CD4-positive, alpha-beta T cell treated with Interleukin-4 for 4 hours (primary cell): ENCODE measurements around the gene CSNK1D.

Experiments used
- DNase-seq: peaks from one replicate; pipeline ENCODE4 v3.0.0-alpha.2; 2020

Gene CSNK1D

DNA sequence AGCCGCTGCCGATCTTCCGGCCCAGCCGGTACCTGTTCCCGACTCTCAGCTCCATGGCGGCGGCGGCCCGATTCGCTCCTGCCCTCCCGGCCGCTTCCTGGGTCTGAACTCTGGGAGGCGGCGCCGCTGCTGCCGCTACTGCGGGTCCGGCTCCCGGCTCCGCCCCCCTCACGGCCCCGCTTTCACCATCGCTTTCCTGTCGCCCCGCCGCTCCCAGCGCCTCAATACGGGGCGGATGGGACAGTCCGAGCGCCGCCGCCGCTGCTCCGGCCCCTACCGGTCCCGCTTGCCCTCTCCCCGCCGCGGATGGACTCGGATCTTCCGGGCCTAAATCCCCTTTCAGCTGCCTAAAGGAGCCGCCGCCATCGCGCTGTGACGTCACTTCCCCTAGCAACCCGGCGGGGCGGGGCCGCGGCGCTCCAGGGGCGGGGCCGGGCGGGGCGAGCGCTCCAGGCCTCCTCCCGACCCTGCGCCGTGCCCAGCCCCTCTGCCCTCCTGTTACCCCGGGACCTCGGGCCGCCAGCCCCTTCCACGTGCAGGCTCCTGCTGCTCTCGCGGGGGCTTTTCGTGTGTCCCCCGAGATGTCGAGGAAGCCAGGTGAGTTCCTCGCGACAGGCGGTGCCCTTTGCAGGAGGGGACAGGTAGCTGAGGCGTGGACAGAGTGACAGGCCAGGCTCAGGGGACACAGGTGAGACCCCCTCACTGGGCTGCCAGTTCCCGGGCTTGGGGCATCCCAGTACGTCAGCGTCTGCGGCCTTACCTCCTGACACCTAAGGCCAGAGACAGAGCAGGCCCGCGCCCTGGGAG lies at the start of gene CSNK1D:
TSS of gene CSNK1D (minus strand) at position 374 of the 807 bp plus-strand sequence. CDS start at position 55, 319 bp downstream.
- DNase-seq, result peak; percentile 84

DNA sequence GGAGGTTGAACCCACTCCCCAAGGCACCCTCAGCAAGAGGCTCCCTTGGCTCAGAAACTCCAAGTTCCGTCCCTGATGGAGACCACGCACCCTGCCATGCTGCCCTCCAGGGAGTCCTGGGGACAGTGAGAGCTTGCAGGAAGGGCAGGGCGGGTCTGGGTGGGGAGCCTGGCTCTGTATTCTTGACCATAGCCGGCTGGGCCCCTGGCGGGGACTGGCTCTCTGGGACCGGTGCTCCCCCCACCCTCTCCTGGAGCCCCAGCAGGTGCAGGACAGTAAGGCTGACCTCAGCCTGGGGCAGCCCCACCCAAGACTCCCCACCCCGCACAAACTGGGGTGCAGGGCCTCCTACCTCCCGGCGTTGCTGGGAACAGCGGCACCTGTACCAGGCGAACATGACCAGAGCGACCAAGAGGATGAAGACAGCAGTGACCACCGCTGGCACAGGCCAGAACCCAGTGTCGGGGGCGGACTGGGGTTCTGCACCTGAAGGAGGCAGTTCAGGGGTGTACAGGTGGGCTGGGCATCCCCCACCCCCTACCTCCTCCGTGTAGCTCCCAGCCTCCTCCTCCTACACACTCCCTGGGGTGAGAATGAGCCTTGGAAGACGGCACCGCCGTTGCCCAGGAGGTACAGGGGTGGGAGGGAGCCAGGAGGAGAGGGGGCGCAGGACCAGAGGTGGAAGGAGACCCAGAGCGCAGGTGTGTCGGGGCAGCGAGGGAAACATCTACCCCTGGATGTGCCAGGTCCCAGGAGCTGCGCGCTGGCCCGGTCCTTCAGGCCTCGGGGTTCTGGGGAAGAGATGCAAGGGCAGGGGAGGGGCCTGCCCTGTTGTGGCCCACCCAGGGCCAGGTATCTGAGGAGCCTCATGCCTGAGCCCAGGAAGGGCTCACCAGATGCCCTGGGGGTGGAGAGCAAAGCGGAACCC lies 49.3 kb upstream of the CSNK1D start:
- DNase-seq, result no peak

DNA sequence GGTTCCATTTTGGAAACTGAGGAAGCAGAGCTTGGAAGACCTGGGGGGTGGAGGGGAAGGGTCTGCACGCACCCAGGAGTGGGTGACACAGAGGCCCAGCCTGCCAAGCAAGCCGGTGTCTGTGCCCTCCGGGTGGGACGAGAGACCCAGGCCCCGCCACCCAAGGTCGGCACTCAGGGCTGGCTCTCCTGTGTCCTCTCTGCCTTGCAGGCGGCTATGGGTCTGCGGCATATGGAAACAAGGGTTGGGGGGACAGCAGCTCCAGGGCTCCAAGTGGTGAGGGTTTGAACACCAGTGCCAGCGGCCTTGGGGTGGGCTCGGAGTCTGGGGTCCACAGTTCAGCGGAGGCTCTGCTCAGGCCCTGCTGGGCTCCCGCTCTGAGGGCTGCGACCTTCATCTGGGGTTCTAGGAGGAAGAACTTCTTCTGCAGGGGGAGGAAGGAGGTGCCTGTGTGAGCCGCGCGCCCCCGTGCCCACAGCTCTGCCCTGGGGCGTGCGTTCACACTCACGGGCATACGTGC lies 48.5 kb upstream of the CSNK1D start:
- no peak for DNase-seq

DNA sequence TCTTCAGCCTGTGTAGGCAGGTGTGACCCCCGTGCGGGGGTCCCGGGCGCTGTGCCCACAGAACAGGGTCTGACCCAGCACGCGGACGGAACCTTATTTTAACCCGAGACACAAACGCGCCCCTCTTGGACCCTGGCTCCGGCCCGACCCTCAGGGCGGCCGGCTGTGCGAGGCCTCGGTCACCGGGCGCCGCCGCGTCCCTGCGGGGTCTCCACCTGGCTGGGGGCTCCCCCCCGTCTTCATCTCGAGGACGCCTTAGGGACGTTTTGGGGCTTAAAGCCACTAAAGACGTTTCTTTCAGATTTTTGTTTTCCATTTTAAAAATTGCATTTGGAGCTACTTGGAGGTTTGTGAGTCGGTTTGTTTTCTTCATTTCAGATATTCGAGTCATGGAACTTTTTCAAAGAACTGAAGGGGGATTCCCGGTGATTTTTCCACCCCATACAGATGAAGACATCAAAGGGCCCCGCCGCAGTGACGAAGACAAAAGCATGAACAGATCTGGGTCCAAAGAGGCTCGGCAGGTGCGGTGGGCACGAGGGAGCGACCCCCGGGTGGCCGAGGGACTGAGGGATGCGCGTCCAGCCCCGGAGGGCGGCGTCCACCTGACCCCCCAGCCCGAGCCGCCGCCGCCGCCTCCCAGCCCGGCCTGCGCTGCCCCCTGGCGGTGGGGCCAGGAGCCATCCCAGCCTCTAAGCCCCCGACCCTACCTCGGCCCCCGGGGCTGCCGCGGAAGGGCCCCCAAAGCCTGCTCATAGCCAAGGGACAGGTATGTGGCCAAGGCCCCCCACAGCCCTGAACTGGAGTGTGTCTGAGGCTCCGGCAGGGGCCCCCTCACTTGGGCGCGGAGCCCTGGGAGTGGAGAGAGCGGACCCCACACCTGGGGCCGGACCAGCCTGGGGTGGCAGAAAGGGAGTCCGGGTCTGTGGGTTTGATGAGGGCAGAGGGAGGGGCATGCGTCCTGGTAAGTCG lies 47.7 kb upstream of the CSNK1D start:
- peak; percentile 89 for DNase-seq

DNA sequence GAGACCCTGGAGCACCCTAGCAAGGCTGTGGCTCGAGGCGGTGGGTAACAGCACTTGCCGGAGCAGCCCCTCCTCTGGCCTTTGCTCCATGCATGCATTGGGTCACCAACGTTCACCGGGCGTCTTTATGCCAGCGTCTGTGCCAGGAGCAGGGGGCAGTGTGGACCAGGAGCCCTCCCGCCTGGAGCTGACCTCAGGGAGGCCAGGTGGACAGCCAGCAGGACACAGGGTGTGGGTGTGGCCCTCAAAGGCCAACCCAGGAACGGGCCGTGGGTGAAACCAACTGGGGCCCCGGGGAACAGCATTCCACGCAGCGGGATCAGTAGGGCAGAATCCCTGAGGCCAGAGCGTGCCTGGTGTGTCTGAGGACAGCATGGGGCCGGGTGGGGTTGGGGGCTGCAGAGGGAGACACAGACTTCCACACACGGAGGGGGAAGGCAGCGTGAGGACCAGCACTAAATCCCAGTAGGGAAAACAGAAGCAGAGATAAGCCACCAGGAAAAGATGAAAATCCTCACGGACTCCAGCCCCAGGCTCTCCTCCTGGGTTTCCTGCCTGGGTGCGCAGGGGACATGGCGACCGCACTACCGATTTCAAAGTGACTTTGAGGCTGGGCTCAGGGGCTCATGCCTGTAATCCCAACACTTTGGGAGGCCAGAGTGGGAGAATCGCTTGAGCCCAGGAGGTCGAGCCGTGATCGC lies 46.8 kb upstream of the CSNK1D start:
- no peak for DNase-seq

DNA sequence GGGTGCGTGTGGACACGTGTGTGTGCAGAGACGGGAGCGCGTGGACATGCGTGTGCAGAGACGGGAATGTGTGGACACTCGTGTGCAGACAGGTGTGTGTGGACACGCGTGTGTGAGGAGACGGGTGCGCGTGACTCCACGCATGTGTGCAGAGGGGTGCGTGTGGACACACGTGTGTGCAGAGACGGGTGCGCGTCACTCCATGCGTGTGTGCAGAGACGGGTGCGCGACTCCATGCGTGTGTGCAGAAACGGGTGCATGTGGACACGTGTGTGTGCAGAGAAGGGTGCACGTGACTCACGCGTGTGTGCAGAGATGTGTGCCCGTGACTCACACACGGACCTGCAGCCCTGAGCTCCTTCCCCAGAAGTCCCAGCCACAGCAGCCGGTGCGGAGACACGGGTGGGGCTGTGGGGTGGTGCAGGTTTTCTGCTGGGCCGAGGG lies 46.1 kb upstream of the CSNK1D start:
- DNase-seq, result no peak

DNA sequence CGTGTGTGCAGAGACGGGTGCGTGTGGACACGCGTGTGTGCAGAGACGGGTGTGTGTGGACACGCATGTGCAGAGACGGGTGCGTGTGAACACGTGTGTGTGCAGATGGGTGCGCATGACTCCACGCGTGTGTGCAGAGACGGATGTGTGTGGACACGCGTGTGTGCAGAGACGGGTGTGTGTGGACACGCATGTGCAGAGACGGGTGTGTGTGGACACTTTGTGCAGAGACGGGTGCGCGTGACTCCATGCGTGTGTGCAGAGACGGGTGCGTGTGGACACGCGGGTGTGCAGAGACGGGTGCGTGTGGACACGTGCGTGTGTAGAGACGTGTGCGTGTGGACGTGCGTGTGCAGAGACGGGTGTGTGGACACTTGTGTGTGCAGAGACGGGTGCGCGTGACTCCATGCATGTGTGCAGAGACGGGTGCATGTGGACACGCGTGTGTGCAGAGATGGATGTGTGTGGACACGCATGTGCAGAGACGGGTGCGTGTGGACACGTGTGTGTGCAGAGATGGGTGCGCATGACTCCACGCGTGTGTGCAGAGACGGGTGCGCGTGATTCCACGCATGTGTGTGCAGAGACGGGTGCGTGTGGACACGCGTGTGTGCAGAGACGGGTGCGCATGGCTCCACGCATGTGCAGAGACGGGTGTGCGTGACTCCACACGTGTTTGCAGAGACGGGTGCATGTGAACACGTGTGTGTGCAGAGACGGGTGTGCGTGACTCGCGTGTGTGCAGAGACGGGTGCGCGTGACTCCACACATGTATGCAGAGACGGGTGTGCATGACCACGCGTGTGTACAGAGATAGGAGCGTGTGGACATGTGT lies 45.5 kb upstream of the CSNK1D start:
- DNase-seq, result no peak

DNA sequence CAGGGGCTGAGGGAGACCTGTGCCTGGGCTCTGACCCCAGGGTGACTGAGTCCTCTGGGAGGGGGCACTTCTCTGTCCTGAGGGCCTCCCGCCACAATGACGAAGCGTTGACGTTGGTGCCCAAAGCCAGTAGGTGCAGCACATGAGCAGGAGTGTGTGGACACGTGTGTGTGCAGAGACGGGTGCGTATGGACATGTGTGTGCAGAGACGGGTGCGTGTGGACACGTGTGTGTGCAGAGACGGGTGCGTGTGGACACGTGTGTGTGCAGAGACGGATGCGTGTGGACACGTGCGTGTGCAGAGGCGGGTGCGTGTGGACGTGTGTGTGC lies 44.6 kb upstream of the CSNK1D start:
- no peak for DNase-seq

DNA sequence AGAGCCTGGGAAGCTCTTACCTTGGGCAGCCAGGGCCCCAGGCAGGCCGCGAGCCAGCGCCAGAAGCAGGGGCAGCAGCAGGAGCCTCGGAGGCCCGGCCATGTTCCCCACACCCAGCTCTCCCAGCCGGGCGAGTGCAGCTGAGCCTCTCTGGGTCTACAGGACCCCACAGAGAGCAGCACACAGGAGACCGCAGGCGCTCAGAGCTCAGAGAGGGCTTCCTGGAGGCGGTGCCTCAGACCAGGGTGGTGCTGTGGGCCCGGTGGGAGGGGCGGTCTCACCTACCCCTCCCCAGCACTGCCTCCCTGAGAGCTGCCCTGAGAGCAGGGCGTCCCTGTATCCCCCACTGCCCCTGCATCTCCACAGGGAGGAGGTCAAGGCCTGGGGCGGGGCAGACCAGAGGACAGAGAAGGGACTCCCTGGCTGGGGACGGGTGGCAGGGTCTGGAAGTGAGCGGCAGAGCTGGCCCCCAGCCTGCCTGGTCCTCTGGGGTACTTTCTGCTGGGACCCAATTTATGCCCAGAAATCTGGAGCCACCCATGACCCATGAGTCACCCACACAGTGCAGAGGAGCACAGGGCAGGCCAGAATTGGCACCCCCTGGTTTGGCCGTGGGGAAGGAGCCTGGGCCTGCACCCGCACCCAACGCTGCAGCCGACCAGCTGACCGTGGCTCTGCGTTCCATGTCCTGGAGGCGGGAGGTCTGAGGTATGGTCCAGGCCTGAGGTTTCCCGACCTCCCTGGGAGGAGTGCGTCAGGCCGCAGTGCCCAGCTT lies 44.1 kb upstream of the CSNK1D start, which contains the start of gene CD7:
TSS of gene CD7 (minus strand) at position 215 of the 775 bp plus-strand sequence. CDS start at position 102, 113 bp downstream.
- peak; percentile 69 for DNase-seq

DNA sequence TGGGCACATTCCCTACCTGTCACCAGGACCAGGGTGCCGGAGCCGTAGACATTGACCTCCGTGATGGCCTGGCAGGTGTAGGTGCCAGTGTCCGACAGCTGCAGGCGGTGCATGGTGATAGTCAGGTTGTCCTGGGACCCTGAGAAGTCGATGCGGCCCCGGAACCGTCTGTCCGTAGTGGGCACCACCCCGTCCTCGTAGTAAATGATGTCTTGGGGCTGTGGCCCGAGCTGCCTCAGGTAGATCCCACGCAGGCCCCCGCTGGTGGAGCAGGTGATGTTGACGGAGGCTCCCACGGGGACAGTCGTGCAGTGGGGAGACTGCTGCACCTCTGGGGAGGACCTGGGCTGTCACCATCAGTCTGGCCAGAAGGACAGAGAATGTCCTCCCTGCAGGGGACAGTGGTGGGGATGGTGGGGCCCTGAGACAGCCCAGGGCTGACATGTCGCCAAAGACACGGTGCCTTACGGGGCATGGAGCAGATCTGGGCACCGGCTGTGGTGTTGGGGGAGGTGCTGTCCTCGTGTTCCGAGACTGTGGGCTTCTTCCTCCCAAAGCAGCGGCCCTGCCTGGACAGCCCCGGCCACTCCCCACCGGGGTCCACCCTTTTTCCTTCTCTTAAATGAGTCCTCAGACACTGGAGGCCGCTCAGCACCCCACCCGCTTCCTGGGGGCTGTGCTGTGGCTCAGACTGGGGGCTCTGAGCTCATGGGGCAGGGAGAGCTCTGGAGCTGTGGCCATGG lies 43.3 kb upstream of the CSNK1D start:
- DNase-seq, result peak; percentile 10

DNA sequence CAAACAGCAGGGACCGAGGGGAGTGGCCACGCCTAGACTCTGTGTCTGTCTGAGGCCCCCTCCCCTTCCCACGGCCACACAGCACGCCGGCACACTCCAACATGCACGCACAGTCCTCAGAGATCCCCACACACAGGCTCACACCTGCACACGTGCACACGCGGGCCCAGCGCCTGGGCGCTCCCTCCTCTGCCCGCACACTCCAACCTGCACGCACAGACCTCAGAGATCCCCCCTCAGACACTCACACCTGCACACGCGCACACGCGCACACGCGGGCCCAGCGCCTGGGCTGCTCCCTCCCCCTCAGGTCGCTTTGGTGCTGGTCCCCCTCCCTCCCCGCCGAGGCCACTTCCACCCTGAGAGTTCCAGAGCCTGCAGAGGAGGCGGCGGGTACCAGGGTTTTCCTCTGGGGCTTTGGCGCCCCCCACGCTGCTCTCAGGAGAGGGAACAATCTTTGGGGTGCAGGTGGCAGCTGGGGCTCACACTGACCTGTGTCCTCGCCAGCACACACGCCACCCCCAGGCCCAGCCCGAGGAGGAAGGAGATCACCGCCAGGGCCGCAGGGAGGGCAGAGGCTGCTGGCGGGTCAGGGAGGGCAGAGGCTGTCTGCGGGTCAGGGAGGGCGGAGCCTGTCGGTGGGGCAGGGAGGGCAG lies 42.3 kb upstream of the CSNK1D start:
- DNase-seq, result peak; percentile 42

DNA sequence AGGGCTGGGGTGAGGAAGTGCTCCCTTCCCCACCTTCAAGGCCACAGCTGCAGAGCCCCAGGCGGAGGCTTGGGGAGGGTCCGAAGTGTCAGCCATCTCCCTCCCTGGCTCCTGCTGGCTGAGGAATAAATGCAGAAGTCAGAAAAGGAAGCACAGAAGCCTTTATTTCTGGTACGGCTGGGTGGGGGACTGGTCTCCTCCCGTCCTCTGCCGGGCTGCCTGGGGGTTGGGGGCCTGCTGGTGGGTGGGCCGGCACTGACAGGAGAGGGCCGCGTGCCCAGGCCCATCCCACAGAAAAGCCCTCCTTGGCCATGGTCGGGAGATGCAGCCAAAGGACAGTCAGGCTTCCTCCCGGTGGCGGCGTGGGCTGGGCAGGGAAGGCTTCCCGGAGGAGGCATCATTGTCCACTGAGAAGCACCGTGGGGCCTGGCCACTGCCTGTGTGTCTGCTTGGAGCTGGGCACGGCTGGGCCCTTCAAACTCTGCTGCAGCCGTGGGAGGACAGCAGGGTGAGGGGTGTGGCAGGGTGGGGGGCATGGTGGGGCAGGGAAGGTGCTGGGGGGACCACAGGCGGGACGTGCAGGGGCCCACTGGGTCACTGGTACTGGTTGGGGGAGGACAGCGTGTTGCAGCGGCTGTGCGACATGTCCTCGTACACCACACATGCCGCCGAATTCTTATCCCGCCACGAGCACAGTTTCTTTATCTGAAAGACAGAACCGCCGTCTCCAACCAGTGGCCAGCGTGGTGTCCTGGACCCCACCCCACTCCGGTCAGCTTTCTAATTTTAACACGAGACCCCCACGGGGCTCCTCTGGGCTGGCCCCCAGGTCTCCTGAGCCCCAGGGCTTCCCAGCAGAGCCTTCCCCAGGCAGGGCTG lies 41.5 kb upstream of the CSNK1D start:
- no peak for DNase-seq

DNA sequence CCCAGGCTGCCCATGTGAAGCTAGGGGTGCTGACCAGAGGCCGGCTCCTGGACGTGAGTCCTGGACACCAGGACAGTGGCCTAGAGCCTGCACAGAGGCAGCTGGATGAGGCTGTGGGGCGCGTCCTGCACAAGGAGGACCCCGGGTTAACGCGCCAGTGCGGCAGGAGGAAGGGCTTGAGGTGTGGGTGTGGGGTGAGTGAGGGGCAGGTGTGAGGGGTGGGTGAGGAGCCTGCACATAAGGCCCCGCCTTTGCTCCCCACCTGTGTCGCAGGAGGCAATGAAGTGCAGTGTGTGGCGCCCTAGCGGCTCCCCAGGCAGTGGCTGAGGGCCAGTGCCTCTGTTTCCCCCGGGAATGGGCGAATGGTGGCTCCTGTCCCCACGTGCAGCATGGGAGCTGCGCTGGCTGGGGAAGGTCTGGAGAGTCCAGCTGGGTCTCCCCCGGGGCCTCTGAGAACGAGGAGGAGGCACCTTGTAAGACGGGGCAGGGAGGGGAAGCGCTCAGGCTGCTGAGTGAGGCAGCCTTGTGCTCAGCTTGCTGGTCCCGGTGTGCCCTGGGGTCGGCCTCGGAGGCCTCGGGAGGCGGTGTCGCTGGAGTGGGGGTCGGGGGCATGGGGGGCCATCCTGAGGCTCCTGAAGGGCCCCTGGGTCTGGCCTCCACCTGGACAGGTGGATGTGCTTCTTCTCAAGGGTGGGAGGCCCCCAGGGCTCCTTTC lies 40.7 kb upstream of the CSNK1D start:
- no peak for DNase-seq

DNA sequence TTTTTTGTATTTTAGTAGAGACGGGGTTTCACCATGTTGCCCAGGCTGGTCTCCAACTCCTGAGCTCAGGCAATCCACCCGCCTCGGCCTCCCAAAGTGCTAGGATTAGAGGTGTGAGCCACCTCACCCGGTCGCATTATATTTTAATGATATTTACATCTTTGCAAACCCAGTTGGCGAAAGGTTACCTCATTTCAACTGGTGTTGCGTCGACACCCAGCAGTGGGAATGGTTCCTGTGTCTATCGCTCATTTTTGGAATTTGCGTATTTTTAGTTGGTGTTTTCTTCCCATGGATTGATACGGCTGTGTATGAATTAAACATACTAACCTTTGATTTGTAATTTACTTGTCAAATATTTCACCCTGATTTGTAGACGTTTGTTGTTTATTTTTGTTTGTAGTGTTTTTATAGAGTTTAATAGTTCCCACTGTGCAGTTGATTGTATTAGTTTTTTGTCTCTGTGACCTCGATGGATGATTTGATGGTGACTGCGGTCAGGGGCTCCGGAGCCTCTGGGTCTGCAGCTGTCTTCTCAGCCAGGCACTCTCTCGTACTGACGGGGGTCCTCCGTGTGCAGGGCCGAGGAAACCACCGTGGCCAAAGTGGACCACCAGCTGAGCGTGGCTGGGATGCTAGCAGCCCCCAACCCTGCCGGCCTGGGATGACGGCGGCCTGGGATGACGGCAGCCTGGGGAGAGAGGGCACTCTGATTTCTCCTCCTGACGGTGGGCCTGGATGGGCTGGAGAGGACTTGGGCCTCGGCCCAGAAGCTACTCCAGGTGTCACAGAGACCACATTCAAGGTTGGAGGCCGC lies 39.9 kb upstream of the CSNK1D start:
- no peak for DNase-seq

DNA sequence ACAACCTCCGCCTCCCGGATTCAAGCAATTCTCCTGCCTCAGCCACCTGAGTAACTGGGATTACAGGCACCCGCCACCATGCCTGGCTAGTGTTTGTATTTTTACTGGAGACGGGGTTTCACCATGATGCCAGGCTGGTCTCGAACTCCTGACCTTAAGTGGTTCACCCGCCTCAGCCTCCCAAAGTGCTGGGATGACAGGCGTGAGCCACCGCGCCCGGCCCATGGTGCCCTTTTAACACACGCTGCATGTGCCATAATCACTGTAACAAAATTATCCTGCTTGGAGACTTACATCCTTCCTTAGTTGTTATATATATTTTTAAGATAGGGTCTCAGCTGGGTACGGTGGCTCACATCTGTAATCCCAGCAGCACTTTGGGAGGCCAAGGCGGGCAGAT lies 38.5 kb upstream of the CSNK1D start:
- DNase-seq, result no peak

DNA sequence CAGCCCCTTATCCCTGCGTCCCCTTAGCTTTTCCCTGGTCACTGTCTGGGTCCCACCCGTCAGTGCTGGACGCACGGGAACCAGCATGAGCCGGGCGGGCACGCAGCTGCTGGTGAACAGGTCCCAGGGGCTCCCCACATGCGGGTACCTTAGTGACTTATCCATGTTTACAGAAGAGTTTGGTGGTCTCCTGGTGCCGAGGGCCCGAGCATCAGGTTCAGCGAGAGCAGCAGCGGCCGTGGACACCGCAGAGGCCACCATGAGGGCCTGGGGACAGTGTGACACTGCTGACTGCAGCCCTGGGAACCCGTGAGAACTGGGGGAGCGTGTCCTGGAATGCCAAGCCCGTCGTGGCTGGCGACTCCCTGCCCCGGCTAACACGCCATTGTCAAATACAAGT lies 37.4 kb upstream of the CSNK1D start:
- no peak for DNase-seq
